Activated naive CD4-positive, alpha-beta T cell treated with anti-CD3 and anti-CD28 coated beads for 36 hours (primary cell): ENCODE results near the gene SNAPIN. TPM values are rescaled to one million over a fixed set of nuclear protein-coding genes. Genes with fewer than 3 reads are reported as not detected.

Experiments
- microRNA-seq: library from miRNA; unstranded; fragments of <30 nt; microRNA quantifications from one replicate; pipeline ENCODE4 v1.2.0, GENCODE V29; 2022; ENCODE audit warnings: borderline microRNAs expressed, borderline replicate concordance
- total RNA-seq, 2 experiments: library from RNA; stranded (reverse); gene quantifications; one replicate each; pipeline ENCODE4 v1.2.3, GENCODE V29; 2021

SNAPIN gene
- total RNA-seq, 2 experiments from 2014 or later, result 24.4 to 26.2 TPM

Small RNA genes lying within 50 kb of the gene (microRNA-seq; reads per million reads assigned to microRNA genes)
- not detected for gene MIR8083

Other genes starting within 250 kb of the SNAPIN start
- gene S100A7A, start 242.2 kb upstream of the SNAPIN start, total RNA-seq, result not detected
- not detected for gene S100A7, start 198.1 kb upstream of the SNAPIN start, total RNA-seq
- gene S100A6, start 122.7 kb upstream of the SNAPIN start, total RNA-seq, result 100 to 1,000 TPM; 200 to 204 TPM
- under 1 TPM; 0.89 to 0.93 TPM for gene S100A5, start 117.8 kb upstream of the SNAPIN start, total RNA-seq
- gene S100A4, start 112.9 kb upstream of the SNAPIN start, total RNA-seq, result 10 to 100 TPM; 36.5 to 37.9 TPM
- gene S100A3, start 109.4 kb upstream of the SNAPIN start, total RNA-seq, result not detected
- under 1 TPM; 0.74 to 0.77 TPM for gene S100A2, start 92.9 kb upstream of the SNAPIN start, total RNA-seq
- not detected for gene S100A16, start 45.6 kb upstream of the SNAPIN start, total RNA-seq
- gene S100A14, start 42.4 kb upstream of the SNAPIN start, total RNA-seq, result not detected
- 1 to 10 TPM; 6.6 to 7.0 TPM for gene S100A13, start 31.2 kb upstream of the SNAPIN start, total RNA-seq
- gene S100A1, start 30.3 kb upstream of the SNAPIN start, total RNA-seq, result not detected
- 10 to 100 TPM; 88.2 to 91.3 TPM for gene CHTOP, start 24.6 kb upstream of the SNAPIN start, total RNA-seq
- 100 to 1,000 TPM; 346 to 357 TPM for gene ILF2, start 12.3 kb downstream of the SNAPIN start, total RNA-seq
- under 1 TPM; 0.05 to 0.10 TPM for gene NPR1, start 20.0 kb downstream of the SNAPIN start, total RNA-seq
- 10 to 100 TPM; 39.3 to 40.4 TPM for gene INTS3, start 69.3 kb downstream of the SNAPIN start, total RNA-seq
- gene SLC27A3, start 116.7 kb downstream of the SNAPIN start, total RNA-seq, result 1 to 10 TPM; 2.7 to 4.3 TPM